EH (cell line): Measurements from ENCODE around the gene PKD1L1.
"Not testable (repeated sequence)": the region's sequence is repeated elsewhere in the genome, so short reads cannot be mapped to it uniquely, and the experiment has no call there.

Experiments
- DNase-seq: peaks from one replicate; pipeline ENCODE4 v3.0.0-alpha.2; 2015; ENCODE audit warnings: low read depth

PKD1L1 gene

DNA sequence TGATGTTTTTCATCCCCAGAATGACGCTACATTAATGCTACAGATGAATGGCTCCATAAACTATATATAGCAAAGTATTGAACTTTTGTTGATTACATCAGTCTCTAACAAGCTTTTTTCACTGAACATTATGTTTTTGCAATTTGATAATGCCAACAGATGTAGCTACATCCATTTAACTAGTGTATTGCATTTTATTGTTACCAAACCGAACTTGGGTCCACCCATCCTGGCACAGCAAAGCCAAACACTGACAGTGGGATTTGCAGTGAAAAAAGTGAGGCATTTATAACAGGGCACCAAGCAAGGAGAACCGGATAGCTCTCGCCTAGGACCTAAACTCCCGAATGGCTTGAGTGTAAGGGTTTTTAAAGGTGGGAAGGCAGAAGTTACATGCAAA lies 183.5 kb downstream of the PKD1L1 start:
- DNase-seq, result no peak

DNA sequence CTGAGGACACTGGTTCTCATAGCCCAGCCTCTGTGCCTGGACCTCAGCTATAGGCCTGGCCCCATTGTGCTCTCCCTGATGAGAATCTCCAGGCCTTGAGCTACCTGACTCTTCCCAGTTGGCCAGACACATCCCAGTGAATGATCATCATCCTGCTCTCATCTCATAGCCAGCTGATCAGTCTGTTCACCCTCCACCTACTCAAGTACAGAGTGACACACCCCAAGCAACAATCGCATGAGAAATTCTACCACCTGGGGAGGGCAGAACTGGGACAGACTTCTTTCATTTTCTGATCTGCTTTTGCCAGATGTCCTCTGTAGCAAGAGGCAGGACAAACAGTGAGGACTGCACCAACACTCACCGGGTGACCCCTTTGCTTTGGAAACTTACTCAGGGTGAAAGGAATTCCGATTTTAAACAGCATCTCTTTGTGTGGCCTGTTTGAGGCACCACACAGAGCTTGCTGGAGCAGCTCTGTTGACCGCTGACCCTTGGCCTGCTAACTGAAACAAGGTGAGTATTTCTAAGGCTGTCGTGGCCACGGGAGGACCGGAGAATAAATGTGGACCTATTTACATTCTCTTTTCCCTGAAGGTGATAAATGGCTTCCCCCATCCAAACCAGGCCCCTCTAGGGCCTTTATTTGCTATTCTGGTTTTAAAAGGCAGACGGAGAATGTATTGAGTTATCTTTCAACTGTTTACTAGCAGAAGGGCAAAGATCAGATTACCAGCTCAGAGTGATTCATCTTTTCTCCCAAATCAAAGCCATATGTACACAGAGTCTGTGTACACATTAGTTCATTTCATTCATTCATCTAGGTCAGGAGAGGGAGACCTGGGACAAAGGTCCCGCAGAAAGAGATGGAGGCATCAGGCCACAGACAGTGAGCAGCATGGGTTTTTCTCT lies 184.9 kb downstream of the PKD1L1 start:
- peak; percentile 95 for DNase-seq

DNA sequence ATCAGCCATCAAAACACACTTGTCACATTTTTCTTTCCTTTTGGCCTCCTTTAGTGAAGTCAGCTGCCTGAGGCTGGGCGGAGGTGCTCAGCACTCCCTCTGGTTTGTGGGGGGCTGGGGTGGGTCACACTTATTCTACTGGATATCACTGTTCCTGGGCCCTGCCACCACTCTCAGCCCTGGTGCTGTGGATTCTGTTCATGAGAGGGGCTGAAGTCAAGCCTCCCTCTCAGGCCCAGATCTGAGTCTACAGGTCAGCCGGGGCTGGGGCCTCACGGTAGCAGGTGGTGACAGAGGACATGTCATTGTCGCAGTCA lies 185.6 kb downstream of the PKD1L1 start:
- no peak for DNase-seq

DNA sequence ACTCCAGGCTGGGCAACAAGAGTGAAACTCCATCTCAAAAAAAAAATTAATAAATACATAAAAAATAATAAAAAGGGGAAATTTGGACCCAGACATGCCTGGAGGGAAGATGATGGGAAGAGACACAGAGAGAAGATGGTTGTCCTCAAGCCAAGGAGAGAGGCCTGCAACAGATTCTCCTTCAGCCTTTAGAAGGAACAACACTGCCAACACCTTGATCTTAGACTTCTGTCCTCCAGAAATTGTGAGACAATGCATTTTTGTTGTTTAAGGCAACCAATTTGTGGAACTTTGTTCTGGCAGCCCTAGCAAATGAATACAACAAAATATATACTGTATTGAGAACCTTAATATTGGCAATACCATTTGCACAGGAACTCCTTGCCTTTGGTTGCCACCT lies 186.1 kb downstream of the PKD1L1 start:
- no peak for DNase-seq

DNA sequence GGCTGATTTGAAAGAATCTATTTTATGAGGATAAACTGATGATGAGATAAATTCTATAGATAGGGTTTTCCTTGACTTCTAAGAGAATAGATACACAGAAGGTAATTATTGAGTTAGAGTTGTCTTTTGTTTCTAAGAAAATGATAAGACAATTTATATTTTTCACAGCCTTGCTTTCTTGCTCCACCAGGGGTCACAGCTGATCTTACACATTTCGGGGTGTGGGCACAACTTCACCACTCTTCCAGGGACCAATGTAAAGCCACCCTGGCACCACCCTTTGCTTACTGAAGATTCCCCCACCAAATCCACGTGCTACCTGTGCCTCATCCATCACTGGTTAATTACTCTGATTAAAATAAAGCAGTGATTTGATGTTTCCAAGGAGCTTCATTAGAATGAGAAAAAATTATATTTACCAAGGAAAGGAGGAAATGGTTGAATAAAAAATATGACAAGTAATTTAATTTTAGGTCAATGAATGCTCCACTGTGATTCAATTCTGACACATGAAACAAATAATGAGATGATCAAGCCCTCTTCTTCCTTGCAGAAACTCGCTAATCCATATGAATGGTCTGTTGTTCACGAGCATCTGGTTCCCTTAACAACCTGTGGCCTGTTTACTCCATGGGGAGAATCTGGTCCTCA lies 189.1 kb downstream of the PKD1L1 start:
- peak; percentile 35 for DNase-seq

DNA sequence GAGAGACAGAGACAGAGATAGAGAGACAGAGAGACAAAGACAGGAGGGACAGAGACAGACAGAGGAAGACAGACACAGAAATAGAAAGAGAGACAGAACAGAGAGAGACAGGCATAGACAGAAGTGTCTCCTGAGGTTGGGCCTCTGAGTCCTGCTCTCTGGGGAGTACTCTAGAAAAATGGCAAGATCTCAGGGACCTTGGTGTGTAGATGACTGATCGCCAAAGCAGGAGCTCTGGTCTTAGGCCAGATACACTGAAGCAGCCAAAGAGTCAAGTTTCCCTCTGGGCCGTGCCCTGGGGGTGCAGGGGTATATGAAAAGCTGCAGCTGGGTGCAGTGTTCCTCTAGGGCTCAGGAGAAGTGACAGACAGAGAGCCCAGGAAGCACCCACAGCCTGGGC lies 189.7 kb downstream of the PKD1L1 start:
- DNase-seq, result peak; percentile 76

DNA sequence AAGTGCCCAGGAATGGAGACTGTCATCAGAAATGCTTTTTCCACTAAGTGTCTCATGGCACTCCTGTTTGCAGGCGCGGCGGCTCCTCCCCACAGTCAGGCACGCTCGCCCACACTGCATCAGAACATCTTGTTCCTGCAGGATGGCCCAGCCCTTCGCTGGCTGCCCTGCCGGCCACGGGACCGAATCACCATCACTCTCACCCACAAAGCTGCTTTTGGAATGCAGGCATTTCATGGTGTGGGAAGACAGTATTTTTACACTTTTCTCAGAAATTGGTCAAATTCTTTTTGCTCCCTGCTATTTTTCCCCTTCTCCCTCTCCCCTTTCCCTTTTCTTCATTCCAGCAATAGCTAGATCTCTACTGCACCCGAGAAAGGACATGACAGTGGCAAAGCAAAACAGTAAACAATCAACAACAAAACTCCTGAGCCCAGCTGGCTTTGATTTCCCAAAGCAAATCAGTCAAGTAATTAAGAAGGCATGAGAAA lies 190.3 kb downstream of the PKD1L1 start:
- DNase-seq, result peak; percentile 96

DNA sequence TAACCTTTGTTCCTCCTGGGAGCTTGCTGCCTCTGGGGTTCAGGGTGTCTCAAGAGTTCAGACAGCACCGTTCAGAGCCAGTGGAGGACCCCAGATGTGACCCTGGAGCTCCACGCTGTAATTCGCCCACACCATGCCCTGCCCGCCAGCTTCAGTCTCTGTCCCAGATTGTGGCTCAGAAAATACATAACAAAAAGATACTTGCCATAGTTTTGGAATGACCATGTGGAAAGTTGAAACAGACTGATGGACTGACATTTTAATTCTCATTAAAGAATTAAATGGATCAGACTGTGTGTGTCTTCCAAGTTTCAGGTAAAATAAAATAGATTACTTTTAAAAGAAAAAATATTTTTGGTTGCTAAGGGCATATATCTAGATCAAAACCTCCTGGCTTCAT lies 191.6 kb downstream of the PKD1L1 start:
- no peak for DNase-seq

DNA sequence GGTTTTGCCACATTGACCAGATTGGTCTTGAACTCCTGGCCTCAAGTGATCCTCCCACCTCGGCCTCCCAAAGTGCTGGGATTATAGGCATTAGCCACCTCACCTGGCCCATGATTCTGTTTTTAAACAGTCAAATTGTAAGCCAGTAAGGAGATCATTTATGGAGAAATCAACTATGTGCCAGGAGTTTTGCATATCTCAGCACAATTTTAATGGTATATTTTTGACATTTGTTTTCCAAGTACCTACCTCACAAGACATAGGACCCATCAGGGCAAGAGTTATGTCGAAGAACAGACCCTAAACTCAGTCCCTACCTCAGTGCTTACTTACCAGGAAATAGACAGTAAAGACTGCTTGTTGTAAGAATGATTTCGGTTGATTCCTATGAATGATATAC lies 193.0 kb downstream of the PKD1L1 start:
- no peak for DNase-seq

DNA sequence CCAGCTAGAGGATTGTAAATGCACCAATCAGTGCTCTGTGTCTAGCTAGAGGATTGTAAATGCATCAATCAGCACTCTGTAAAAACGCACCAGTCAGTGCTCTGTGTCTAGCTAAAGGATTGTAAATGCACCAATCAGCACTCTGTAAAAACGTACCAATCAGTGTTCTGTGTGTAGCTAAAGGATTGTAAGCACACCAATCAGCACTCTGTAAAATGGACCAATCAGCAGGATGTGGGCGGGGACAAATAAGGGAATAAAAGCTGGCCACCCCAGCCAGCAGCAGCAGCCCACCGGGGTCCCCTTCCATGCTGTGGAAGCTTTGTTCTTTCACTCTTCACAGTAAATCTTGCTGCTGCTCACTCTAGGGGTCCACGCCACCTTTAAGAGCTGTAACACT lies 196.5 kb downstream of the PKD1L1 start:
- not testable (repeated sequence) for DNase-seq

DNA sequence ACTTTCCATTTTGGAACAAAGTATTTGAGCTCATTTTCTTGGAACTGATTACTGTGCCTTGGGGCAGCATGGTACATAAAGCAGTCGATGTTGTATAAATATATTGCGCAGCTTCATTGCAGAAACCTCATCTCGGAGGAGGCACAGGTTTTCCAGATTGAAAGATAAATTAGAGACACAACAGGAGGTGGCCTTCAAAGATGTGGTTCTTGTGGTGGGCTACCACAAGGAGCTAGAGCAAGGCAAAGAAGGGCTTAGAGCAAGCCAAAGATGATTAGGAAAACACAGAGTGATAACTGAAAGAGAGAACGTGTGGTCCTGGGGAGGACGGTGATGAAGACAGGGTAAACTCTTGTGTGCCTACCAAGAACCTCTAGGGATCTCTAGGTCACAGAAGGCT lies 197.2 kb downstream of the PKD1L1 start:
- DNase-seq, result no peak

DNA sequence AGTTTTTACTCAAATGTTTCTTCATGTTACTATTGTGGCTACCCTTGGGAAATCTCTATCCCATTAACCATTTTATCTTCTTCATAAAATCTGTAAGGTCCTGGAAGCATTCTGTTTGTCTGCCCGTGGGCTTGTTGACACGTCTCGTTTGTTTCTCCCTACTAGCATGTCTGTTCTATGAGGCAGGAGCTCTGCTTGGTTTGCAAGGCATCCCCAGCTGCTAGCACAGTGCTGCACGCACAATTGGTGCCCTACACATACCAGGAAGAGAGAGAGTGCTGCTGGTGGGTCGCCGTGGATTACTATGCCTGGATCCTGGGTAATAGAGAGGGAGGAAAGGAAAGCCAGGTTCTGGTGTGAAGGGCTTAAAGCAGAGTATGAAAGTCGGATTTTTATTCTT lies 200.2 kb downstream of the PKD1L1 start:
- no peak for DNase-seq

DNA sequence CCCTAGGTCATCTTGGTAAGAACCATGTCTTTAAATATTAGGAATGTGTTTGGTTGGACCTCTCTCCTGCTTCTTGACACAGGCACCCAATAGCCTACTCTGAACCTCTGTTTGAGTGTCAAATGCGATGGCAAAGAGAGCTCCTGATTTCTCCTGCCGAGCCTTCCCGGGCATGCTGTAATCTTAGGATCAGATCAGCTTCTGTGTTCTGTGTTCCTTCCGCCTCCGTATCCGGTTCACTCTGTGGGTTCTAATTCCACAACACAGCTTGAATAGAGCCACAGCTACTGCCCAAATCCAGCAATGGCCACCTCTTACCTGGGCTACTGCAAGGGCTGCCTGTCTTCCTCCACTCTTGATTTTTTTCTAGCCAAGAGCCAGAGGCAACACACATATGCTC lies 201.1 kb downstream of the PKD1L1 start:
- DNase-seq, result no peak

DNA sequence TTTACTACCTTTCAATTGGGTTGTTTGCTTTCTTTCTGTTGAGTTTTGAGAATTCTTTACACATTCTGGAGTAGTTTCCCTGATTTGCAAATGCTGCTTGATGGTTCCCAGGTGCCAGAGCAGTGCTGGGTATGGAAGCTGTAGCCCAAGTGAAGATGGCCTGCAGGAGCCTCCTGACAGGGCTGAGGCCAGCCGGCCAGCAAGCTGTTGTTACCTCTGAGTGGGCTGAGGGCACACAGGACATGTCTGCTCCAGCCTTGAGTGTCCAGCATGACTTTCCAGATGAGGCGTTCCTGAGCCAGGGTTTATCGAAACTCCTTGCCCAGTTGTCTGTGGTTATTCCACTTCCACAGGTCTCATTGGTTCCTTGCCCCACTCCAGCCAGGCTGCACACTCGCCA lies 201.8 kb downstream of the PKD1L1 start:
- no peak for DNase-seq

DNA sequence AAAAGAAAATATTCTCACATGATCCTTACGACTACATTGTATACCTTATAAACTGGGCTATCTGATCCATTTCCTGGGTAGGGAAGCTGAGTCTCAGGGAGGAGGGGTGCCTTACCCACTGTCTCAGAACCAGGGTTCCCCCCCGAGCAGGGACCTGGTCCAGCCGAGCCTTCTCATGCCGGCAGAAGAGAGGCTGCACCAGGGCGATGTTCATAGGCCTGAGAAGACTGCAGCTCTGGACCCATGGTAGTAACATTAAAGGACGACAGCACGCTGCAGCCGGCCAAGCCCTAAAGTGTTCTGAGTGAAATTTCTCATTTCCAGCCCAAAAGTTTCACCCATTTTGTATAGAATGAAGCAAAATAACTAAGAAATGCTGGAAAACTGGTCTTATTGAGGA lies 203.4 kb downstream of the PKD1L1 start:
- DNase-seq, result no peak

DNA sequence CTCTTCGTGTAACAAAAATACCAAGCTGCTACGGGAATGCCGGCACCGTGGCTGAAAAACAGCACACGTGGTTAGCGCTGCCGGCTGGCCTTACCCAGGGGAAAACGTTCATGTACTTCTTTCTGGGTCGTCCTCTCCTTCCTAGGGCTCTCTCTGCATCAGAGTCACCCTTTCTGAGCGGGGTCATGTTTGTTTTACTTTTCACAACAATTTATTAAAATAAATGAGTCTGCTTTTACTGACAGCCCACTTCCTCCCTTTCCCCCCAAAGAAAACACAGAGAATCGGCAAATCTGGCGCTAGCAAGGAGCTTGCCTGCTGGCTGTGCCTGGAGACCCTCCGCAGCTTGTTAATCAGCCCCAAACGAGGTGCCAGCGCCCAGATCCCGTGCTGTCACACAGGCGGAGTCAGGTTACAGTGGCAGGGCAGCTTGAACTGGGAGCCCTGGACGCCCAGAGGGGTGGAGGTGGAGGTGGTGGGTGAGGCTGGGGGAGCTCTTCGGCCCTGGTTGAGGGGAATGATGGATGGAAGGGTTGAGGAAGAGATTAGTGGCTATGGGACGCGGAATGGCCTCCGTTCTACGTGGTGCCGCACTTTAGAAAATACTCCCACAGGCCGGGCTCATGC lies 204.2 kb downstream of the PKD1L1 start:
- DNase-seq, result no peak

DNA sequence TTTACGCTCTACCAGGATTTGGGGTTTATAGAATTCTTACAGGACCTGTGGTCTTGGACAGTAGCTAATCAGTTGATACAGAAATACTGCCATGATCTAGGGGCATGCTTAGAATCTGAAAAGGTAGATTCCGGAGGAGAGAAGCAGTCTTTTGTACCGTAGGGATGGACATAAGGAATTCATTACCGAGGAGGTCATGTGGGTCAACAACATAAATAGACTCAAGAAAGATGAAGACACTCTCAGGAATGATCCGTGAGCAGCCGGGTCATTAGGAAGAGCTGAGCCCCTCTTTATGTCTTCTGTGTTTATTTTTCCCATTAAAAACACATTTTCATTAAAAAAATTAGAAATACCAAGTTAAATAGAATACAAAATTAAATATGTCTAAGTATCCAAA lies 206.3 kb downstream of the PKD1L1 start:
- DNase-seq, result peak; percentile 68

DNA sequence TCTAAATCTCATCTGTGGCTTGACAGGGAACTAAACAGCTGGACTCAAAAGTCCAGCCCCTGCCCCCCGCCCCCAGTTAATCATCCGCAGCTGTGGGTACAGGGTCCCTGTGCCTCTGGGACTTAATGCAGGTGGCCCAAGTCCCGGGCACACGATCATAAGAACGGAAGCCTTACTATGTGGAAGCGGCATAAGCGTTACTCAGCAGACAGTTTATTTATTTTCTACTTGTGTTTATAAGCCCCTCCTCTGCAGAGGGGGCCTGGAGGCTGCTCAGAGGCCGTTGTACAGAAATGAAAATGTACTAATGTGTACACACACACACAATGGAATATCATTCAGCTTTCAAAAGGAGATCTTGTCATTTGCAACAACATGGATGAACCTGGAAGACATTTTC lies 208.4 kb downstream of the PKD1L1 start:
- DNase-seq, result no peak

DNA sequence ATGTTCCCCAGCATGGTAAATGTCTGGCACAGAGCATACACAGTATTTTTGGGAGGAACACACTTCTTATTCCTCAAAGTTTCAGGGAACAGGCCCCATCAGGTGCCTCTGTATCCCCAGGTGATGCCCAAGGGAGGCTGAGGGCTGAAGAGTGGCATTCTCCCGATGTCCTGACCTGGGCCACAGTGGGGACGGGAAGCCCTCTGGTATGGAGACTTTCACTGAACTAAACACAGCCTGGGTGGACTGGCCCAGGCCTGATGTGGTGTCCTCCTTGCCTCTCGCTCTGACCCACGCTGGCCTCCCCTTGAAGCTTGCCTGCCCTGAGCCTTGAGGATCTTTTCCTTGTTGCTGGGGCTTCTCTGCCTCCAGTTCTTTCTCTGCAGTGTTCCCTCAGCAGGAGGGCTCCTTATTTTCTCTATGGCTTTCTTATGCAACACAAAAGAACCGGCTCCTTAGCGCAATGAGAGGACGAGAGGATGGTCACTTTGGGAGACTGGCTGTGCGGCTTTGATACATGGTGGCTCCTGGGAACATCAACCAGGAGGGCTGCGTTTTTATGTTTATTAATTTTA lies 208.9 kb downstream of the PKD1L1 start:
- DNase-seq, result no peak

DNA sequence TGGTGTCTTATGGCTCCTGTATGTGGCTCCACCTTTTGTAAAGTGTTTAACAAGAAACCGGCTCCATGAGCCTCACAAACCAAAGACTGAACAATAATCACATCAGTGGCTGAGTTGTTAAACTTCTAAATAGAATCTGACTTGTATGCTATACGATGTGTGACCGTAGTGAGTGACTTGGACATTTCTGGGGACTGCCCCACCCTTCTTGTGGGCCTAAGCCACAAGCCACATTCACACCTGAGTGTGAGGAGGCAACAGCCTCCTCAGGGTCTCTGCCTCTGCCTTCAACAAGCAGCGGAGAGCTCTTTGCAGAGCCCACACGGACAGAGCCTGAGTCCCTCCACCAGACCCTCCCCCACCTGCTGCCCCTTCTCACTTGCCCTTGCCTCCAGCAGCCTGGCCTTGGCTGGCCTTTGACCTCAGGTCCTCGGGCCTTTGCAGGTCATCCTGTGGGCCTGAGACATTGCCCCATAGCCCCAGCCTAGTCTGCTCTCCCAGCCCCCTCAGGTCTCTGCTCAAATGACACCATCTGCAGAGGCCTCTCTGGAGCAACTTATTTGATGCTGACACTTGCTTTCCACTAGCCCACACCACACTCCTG lies 209.6 kb downstream of the PKD1L1 start:
- DNase-seq, result no peak

DNA sequence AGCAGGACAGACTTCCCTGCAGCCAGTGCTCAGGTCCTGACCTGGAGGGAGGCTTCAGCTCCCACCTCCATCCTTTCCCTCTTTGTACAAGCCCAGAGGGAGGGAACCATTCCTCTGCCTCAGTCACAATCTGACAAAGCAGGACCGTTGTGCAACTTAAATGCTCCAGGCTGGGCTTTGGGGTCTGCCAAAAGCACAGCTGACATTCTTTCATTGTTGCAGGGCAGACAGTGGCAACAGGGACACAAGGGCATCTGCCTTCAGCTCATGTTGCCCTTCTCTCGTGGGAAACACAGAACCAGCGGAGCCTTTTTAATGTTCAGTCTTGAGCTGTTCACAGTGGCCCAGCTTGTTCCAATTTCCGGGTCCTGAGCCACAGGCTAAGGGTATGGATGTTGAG lies 210.7 kb downstream of the PKD1L1 start:
- no peak for DNase-seq
